ENCODE measurements around the gene BMPR1A.

BMPR1A gene

DNA sequence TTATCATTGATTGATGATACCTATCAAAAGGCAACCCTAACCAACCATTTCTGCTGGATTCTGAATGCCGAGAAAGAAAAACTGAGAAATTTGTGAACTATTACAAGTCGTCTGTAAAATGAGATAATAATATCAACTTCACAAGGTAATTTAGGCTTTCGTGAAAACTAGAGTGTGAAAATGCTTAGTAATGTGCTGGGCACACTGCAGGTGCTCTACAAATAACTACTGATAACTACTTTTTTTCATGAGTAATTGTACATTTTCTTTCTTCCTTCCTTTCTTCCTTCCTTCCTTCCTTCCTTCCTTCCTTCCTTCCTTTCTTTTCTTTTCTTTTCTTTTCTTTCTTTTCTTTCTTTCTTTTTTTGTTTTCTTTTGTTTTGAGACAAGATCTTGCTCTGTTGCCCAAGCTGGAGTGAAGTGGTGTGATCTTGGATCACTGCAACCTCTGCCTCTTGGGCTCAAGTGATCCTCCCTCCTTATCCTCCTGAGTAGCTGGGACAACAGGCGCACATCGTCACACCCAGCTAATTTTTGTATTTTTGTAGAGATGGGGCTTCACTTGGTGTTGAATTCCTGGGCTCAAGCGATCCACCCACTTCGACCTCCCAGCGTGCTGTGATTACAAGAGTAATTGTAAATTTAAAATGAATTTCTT lies 42.9 kb downstream of the BMPR1A start:
- Histone ChIP-seq H3K27ac (ENCODE audit: low read length) (no peak overlapping the region), H3K9me3 (ENCODE audit: control insufficient read depth, insufficient read depth, low read length) (no peaks in the 10 kb centered on the region), H3K36me3 (ENCODE audit: control insufficient read depth, insufficient read depth, low read length) (no peaks in the 10 kb centered on the region), H3K27me3 (ENCODE audit: control insufficient read depth, insufficient read depth, low read length) (no peaks in the 10 kb centered on the region), H3K4me1 (ENCODE audit: control insufficient read depth, insufficient read depth, low read length) (peaks cover 6% of the 10 kb centered on the region), H3K4me3 (ENCODE audit: low read length) (no peak overlapping the region)
- no peak for DNase-seq (ENCODE audit: low read depth, low spot score)
- WGBS (ENCODE audit: insufficient coverage, insufficient read length) = no CpG with 5 or more reads among the region's 8 CpGs

DNA sequence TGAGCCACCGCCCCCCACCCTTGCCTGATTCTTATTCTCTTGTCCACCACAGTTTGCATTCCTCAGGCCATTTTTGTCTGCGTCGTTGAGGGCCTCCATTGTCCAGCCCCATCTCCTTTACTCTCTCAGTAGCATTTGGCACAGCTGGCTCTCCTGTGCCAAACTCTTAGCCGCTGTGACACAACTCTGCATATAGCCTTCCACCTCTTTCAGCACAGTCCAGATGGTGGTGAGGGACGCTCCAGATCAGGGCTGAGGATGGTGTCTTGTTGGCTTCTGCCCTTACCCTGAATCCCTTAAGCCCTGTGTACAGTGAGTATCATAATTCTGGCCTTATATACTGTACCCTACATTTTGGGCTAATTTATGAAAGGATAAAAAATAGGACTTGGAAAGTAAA lies 45.6 kb downstream of the BMPR1A start:
- peaks cover 6% of the 10 kb centered on the region for H3K4me1 ChIP-seq (ENCODE audit: control insufficient read depth, insufficient read depth, low read length)
- DNase-seq (ENCODE audit: low read depth, low spot score) = no peak
- H3K27me3 ChIP-seq (ENCODE audit: control insufficient read depth, insufficient read depth, low read length) = no peaks in the 10 kb centered on the region
- no CpG with 5 or more reads among the region's 5 CpGs for WGBS (ENCODE audit: insufficient coverage, insufficient read length)
- H3K4me3 ChIP-seq (ENCODE audit: low read length) = no peak overlapping the region
- H3K36me3 ChIP-seq (ENCODE audit: control insufficient read depth, insufficient read depth, low read length) = no peaks in the 10 kb centered on the region
- no peak overlapping the region for H3K27ac ChIP-seq (ENCODE audit: low read length)
- no peaks in the 10 kb centered on the region for H3K9me3 ChIP-seq (ENCODE audit: control insufficient read depth, insufficient read depth, low read length)

DNA sequence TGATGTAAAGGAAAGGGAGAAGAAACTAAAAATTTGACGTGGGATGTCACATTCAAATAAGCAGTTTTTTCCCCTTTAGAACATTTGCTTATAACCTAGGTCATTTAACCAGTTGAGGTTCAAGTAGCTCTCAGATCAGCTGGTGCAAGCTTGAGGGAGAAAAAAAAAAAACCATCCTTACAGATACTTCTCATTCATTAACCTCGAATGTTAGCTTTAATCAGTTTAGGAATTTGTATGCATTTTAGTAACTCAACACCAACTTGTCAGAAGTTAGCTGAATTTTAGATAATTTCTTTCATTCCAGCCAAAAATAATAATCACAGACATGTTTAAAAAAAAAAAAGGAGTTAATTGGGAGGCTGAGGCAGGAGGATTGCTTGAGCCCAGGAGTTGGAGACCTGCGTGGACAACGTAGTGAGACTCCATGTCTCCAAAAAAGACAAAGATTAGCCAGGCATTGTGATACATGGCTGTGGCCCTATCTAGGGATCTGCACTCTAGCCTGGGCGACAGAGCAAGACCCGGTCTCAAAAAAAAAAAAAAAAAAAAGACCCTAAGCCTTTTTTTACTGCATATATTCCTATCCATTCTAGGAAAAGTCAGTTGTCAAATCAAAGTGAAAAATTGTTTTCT lies 46.2 kb downstream of the BMPR1A start:
- H3K4me1 ChIP-seq (ENCODE audit: control insufficient read depth, insufficient read depth, low read length) = peaks cover 6% of the 10 kb centered on the region
- no peak overlapping the region for H3K4me3 ChIP-seq (ENCODE audit: low read length)
- DNase-seq (ENCODE audit: low read depth, low spot score) = no peak
- H3K36me3 ChIP-seq (ENCODE audit: control insufficient read depth, insufficient read depth, low read length) = no peaks in the 10 kb centered on the region
- WGBS (ENCODE audit: insufficient coverage, insufficient read length) = no CpG with 5 or more reads among the region's 6 CpGs
- H3K27ac ChIP-seq (ENCODE audit: low read length) = no peak overlapping the region
- no peaks in the 10 kb centered on the region for H3K27me3 ChIP-seq (ENCODE audit: control insufficient read depth, insufficient read depth, low read length)
- no peaks in the 10 kb centered on the region for H3K9me3 ChIP-seq (ENCODE audit: control insufficient read depth, insufficient read depth, low read length)

DNA sequence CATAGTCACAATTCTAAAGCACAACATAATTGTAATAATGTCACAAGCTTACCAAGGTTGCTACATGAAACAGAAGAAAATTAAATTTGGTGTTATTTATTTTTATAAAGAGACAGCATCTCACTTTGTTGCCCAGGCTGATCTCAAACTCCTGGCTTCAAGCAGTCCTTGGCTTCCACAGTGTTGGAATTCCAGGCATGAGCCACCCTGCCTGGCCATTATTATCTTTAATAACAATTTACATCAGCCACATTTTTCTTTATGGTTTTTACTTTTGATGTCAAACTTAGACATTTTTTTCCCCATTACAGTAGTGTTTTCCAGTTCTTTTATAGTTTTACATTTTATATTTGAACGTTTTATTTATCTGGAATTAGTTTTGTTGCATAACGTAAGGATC lies 46.7 kb downstream of the BMPR1A start:
- Histone ChIP-seq H3K27ac (ENCODE audit: low read length) (no peak overlapping the region), H3K27me3 (ENCODE audit: control insufficient read depth, insufficient read depth, low read length) (no peaks in the 10 kb centered on the region), H3K9me3 (ENCODE audit: control insufficient read depth, insufficient read depth, low read length) (no peaks in the 10 kb centered on the region), H3K4me3 (ENCODE audit: low read length) (no peak overlapping the region), H3K4me1 (ENCODE audit: control insufficient read depth, insufficient read depth, low read length) (peaks cover 6% of the 10 kb centered on the region), H3K36me3 (ENCODE audit: control insufficient read depth, insufficient read depth, low read length) (no peaks in the 10 kb centered on the region)
- no CpG with 5 or more reads among the region's 2 CpGs for WGBS (ENCODE audit: insufficient coverage, insufficient read length)
- DNase-seq (ENCODE audit: low read depth, low spot score) = no peak

DNA sequence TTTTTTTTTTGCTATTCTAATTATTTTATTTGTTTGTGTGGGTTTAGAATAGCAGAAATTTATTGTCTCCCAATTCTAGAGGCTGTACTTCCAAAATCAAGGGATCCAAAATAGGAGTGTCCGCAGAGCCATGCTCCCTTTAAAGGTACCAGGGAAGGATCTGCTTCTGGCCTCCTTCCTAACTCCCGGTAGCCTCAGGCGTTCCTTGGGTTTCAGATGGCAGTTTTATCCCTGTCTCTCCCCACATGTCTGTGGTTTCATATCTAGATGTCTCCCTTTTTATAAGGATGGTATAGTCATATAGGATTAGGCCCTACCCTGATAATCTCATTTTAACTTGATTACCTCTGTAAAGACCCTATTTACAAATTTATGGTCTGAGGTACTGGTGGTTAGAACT lies 48.4 kb downstream of the BMPR1A start:
- no peak for DNase-seq (ENCODE audit: low read depth, low spot score)
- no peak overlapping the region for H3K27ac ChIP-seq (ENCODE audit: low read length)
- peaks cover 4% of the 10 kb centered on the region for H3K4me1 ChIP-seq (ENCODE audit: control insufficient read depth, insufficient read depth, low read length)
- H3K27me3 ChIP-seq (ENCODE audit: control insufficient read depth, insufficient read depth, low read length) = no peaks in the 10 kb centered on the region
- no peaks in the 10 kb centered on the region for H3K36me3 ChIP-seq (ENCODE audit: control insufficient read depth, insufficient read depth, low read length)
- H3K4me3 ChIP-seq (ENCODE audit: low read length) = no peak overlapping the region
- WGBS (ENCODE audit: insufficient coverage, insufficient read length) = no CpG with 5 or more reads among the region's 3 CpGs
- H3K9me3 ChIP-seq (ENCODE audit: control insufficient read depth, insufficient read depth, low read length) = no peaks in the 10 kb centered on the region

DNA sequence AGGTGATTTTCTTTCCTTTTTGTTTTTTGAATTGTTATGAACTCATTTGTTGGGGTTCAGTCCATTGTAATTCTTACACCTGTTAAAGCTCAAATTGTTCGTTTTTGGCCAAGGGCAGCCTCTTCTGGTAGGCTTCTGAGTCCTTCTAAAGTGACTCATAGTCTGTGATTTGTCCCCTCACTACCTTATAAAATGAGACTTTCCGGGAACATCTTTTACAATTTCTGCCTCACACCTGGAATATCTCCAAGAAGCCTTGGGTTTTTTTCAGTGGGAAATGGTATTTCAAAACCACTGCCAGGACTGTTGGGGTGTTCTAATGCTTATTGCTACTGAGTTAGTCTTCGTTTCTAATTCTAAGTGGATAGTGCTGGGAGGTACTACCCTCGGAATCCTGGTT lies 56.7 kb downstream of the BMPR1A start:
- Histone ChIP-seq H3K4me3 (ENCODE audit: low read length) (no peak overlapping the region), H3K36me3 (ENCODE audit: control insufficient read depth, insufficient read depth, low read length) (no peaks in the 10 kb centered on the region), H3K27ac (ENCODE audit: low read length) (no peak overlapping the region), H3K27me3 (ENCODE audit: control insufficient read depth, insufficient read depth, low read length) (no peaks in the 10 kb centered on the region), H3K9me3 (ENCODE audit: control insufficient read depth, insufficient read depth, low read length) (no peaks in the 10 kb centered on the region), H3K4me1 (ENCODE audit: control insufficient read depth, insufficient read depth, low read length) (peaks cover 1% of the 10 kb centered on the region; the same call in 1 of the 2 replicates)
- no peak for DNase-seq (ENCODE audit: low read depth, low spot score)
- no CpG with 5 or more reads among the region's 4 CpGs for WGBS (ENCODE audit: insufficient coverage, insufficient read length)

DNA sequence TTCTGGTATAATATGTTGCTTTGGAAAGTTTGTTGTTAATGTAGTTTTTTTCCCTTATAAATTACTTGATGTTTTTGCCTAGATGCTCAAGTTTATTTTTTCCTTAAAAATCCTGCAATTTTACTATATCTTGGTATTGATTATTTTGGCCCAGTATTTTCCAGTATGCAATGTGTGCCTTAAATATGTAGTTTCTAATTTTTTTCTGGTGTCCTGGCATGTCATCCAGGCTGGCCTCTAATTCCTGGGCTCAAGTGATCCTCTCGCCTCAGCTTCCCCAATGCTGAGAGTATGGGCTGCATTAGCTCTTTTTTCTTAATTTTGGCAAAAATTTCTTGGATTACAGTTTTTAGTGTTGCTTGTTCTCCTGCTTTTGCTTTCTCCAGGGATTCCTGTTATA lies 57.6 kb downstream of the BMPR1A start:
- no peak for DNase-seq (ENCODE audit: low read depth, low spot score)
- Histone ChIP-seq H3K4me1 (ENCODE audit: control insufficient read depth, insufficient read depth, low read length) (peaks cover 1% of the 10 kb centered on the region; the same call in 1 of the 2 replicates), H3K27me3 (ENCODE audit: control insufficient read depth, insufficient read depth, low read length) (no peaks in the 10 kb centered on the region), H3K27ac (ENCODE audit: low read length) (no peak overlapping the region), H3K36me3 (ENCODE audit: control insufficient read depth, insufficient read depth, low read length) (no peaks in the 10 kb centered on the region), H3K9me3 (ENCODE audit: control insufficient read depth, insufficient read depth, low read length) (no peaks in the 10 kb centered on the region), H3K4me3 (ENCODE audit: low read length) (no peak overlapping the region)
- WGBS (ENCODE audit: insufficient coverage, insufficient read length) = no CpG with 5 or more reads among the region's 1 CpG

DNA sequence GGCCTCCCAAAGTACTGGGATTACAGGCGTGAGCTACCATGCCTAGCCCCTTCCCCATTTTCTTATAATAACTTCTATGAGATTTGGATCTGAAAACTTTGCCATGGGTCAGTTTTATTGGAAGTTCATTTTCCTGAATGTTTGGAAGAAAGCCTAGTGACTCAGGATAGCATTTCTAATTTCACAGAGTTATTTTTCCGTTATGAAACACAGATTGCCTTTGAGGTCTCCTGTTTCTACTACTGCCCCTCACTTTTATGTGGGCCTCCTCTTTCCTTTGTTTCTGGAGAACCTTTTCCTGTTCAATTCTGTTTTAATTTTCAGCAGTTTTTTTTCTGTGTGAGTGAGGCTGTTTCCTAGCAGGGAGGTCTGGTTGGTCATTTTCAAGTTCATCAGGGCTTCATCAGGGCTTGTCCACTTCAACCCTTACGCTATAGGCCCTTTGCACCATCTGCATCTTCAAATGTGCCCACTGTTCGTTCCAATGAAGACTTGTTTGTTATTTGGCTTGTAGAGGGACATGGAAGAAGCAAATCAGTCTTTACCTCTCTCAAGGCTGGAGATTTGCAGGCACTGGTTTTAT lies 58.7 kb downstream of the BMPR1A start:
- no CpG with 5 or more reads among the region's 4 CpGs for WGBS (ENCODE audit: insufficient coverage, insufficient read length)
- Histone ChIP-seq H3K36me3 (ENCODE audit: control insufficient read depth, insufficient read depth, low read length) (no peaks in the 10 kb centered on the region), H3K9me3 (ENCODE audit: control insufficient read depth, insufficient read depth, low read length) (no peaks in the 10 kb centered on the region), H3K4me1 (ENCODE audit: control insufficient read depth, insufficient read depth, low read length) (peaks cover 1% of the 10 kb centered on the region; the same call in 1 of the 2 replicates), H3K27ac (ENCODE audit: low read length) (no peak overlapping the region), H3K27me3 (ENCODE audit: control insufficient read depth, insufficient read depth, low read length) (no peaks in the 10 kb centered on the region), H3K4me3 (ENCODE audit: low read length) (no peak overlapping the region)
- no peak for DNase-seq (ENCODE audit: low read depth, low spot score)

DNA sequence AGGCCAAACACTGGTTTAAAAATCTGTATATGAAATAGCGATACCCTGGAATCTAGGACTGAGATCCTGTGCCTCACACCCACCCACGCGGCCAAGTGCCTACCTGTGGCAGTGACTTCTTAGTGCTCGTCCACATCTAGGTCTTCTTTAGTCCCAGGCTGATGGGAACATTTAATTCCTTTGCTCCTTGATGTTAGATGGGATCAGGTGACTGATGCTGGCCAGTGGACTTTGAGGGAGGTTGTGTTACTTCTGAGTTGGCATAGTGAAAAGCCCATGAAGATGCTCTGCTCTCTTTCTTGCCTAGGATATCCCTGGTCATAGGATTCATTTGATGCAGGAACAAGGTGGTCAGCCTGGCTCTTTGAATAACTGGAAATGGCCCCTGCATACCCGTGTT lies 59.2 kb downstream of the BMPR1A start:
- Histone ChIP-seq H3K9me3 (ENCODE audit: control insufficient read depth, insufficient read depth, low read length) (no peaks in the 10 kb centered on the region), H3K27me3 (ENCODE audit: control insufficient read depth, insufficient read depth, low read length) (no peaks in the 10 kb centered on the region), H3K4me1 (ENCODE audit: control insufficient read depth, insufficient read depth, low read length) (peaks cover 3% of the 10 kb centered on the region; the same call in 1 of the 2 replicates), H3K4me3 (ENCODE audit: low read length) (no peak overlapping the region), H3K27ac (ENCODE audit: low read length) (no peak overlapping the region), H3K36me3 (ENCODE audit: control insufficient read depth, insufficient read depth, low read length) (no peaks in the 10 kb centered on the region)
- no peak for DNase-seq (ENCODE audit: low read depth, low spot score)
- WGBS (ENCODE audit: insufficient coverage, insufficient read length) = no CpG with 5 or more reads among the region's 5 CpGs

DNA sequence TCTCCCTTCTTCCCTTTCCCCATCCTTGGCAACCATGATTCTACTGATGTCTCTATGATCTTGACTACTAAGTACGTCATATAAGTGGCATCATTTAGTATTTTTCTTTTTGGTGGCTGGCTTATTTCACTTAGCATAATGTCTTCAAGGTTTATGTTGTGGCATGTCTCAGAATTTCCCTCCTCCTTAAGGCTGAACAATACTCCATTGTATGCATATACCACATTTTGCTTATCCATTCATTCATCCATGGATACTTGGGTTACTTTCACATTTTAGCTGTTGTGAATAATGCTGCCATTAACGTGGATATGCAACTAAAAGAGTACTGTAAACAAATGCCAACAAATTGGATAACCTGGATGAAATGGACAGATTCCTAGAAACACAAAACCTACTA lies 60.8 kb downstream of the BMPR1A start:
- Histone ChIP-seq H3K4me3 (ENCODE audit: low read length) (no peak overlapping the region), H3K4me1 (ENCODE audit: control insufficient read depth, insufficient read depth, low read length) (peaks cover 2% of the 10 kb centered on the region; the same call in 1 of the 2 replicates), H3K27ac (ENCODE audit: low read length) (no peak overlapping the region), H3K9me3 (ENCODE audit: control insufficient read depth, insufficient read depth, low read length) (no peaks in the 10 kb centered on the region), H3K36me3 (ENCODE audit: control insufficient read depth, insufficient read depth, low read length) (no peaks in the 10 kb centered on the region), H3K27me3 (ENCODE audit: control insufficient read depth, insufficient read depth, low read length) (no peaks in the 10 kb centered on the region)
- no CpG with 5 or more reads among the region's 2 CpGs for WGBS (ENCODE audit: insufficient coverage, insufficient read length)
- DNase-seq (ENCODE audit: low read depth, low spot score) = no peak

Data from iPS DF 6.9 (cell line).